Aorta (tissue), 5 donors: ENCODE results near the gene ANKS1B. TPM values are rescaled to one million over a fixed set of nuclear protein-coding genes. Genes with fewer than 3 reads are reported as not detected.

ENCODE experiments used
- ATAC-seq: fragments of 200-7000 bp; cut with Tn5 transposase; one replicate; pipeline ENCODE4 v1.9.1; 2022; ENCODE audit warnings: moderate library complexity; ENCODE audit not compliant: low FRiP score
- DNase-seq, 2 donors: peaks; one replicate each; pipeline ENCODE4 v3.0.0-alpha.2; 2020
- H3K27ac ChIP-seq, 2 donors: one replicate each; pipeline ENCODE4 v1.5.1; 2013; ENCODE audit warnings: low read length in 2 of 2, mild to moderate bottlenecking in 2 of 2, moderate library complexity in 2 of 2, control low read depth in 1 of 2, inconsistent platforms in 1 of 2, low read depth in 1 of 2
- H3K27me3 ChIP-seq, 2 donors: one replicate each; pipeline ENCODE4 v1.6.1; 2013; ENCODE audit warnings: control low read depth in 1 of 2, low read length in 1 of 2, mild to moderate bottlenecking in 1 of 2, moderate library complexity in 1 of 2; ENCODE audit not compliant: insufficient read depth in 2 of 2, control insufficient read depth in 1 of 2
- H3K36me3 ChIP-seq, 2 donors: one replicate each; pipeline ENCODE4 v1.6.1; 2013; ENCODE audit warnings: control low read depth in 1 of 2, low read length in 1 of 2, mild to moderate bottlenecking in 1 of 2; ENCODE audit not compliant: insufficient read depth in 2 of 2, control insufficient read depth in 1 of 2
- H3K4me1 ChIP-seq, 2 donors: one replicate each; pipeline ENCODE4 v1.6.1; 2013; ENCODE audit warnings: low read length in 2 of 2, control low read depth in 1 of 2, mild to moderate bottlenecking in 1 of 2, moderate library complexity in 1 of 2; ENCODE audit not compliant: insufficient read depth in 2 of 2, control insufficient read depth in 1 of 2
- H3K4me3 ChIP-seq, 2 donors: one replicate each; pipeline ENCODE4 v1.5.1; 2013; ENCODE audit warnings: low read length in 2 of 2, control low read depth in 1 of 2, mild to moderate bottlenecking in 1 of 2
- H3K9me3 ChIP-seq: one replicate; pipeline ENCODE4 v1.6.1; 2013; ENCODE audit warnings: mild to moderate bottlenecking, low read length; ENCODE audit not compliant: control insufficient read depth
- WGBS, 2 donors: extraction: QIAGEN DNeasy Blood & Tissue Kit; methylation state at CpG; one replicate each; pipeline ENCODE4 v1.1.7; 2013; 5-methylcytosine and 5-hydroxymethylcytosine counted together
- intact Hi-C, 2 donors: fragments of 100-400 bp; cut with DNase I; formaldehyde crosslinking; loops; one replicate each; pipeline versions ENCODE4 v1.14.2 to v1.15.0; 2022
- polyA plus RNA-seq, 2 donors: library from polyadenylated mRNA; stranded (reverse); fragments of 200-250 nt; gene quantifications; one replicate each; pipeline ENCODE4 v1.2.3, GENCODE V29; 2013
- total RNA-seq, 2 donors: library from RNA; stranded (reverse); fragmentation: NEBNext Ultra II Directional; extraction: Animal tissue kit (Norgen Biotek cat#: 25700); gene quantifications; one replicate each; pipeline ENCODE4 v1.2.1, GENCODE V29; 2021
- donor health status: healthy with polysubstance abuse.
- donor health status: Bipolar disorder and iron deficiency.
- donor health status: DM: no; HTN: no; CAD: no.
- donor health status: DM: no; HTN: no; CAD: no.
- donor health status: DM: yes; HTN: yes; CAD: no.

Gene ANKS1B
- total and polyA plus RNA-seq, 4 donors = 3.0 to 37.0 (median 17.8) TPM

DNA sequence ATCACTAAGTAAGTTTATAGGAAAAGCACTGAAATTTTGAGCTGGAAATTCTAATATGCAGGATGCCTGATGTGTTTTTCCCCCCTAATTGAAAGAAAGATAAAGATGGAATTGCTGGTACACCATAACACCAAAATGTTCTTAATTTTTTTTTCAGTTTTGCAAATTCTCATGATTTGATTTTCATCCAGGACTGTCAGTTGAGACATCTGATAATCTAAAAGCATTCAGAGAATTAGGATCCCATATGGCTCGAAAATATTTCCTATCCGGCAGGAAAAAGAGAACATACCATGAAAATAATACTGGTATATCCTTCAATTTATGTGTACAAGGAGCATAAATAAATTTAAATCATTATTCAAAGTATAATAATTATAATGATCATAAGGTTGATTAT is 887.6 kb downstream of the ANKS1B start:
- Histone ChIP-seq H3K9me3 (no peaks in the 10 kb centered on the region), H3K27me3 (no peaks in the 10 kb centered on the region), H3K36me3 (no peaks in the 10 kb centered on the region), H3K4me1 (peaks cover 0 to 1% of the 10 kb centered on the region in 2 donors), H3K4me3 (no peak overlapping the region), H3K27ac (no peak overlapping the region)
- intact Hi-C loops = no loop called here
- ATAC-seq (no peak), DNase-seq (no peak)
- WGBS, 2 donors = 90 to 92% methylated on average over 2 of the region's 2 CpGs

DNA sequence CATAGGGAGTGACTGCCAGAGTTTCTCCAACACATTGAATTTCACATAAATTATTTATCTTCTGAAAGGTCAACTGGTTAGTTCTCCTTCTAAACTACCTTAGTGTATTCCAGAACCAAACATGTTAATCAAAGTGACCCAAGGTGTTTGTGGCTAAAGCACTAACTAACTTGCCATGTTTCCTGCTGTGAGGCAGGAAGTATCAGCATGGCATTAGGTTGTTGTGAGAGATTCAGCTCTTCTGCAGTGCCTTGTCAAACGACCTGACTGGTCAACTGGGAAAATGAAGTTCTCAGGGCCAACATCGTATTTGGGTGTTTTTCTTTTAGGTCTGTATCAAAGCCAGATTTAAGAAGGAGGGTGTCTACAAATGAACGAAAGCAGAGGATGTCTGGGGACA is 891.6 kb downstream of the ANKS1B start:
- Histone ChIP-seq H3K4me3 (no peak overlapping the region), H3K27me3 (no peaks in the 10 kb centered on the region), H3K4me1 (no peaks in the 10 kb centered on the region), H3K36me3 (no peaks in the 10 kb centered on the region), H3K9me3 (no peaks in the 10 kb centered on the region), H3K27ac (no peak overlapping the region)
- ATAC-seq (no peak), DNase-seq (no peak)
- intact Hi-C loops = no loop called here
- WGBS, 2 donors = 40 to 42% methylated on average over 3 of the region's 3 CpGs

DNA sequence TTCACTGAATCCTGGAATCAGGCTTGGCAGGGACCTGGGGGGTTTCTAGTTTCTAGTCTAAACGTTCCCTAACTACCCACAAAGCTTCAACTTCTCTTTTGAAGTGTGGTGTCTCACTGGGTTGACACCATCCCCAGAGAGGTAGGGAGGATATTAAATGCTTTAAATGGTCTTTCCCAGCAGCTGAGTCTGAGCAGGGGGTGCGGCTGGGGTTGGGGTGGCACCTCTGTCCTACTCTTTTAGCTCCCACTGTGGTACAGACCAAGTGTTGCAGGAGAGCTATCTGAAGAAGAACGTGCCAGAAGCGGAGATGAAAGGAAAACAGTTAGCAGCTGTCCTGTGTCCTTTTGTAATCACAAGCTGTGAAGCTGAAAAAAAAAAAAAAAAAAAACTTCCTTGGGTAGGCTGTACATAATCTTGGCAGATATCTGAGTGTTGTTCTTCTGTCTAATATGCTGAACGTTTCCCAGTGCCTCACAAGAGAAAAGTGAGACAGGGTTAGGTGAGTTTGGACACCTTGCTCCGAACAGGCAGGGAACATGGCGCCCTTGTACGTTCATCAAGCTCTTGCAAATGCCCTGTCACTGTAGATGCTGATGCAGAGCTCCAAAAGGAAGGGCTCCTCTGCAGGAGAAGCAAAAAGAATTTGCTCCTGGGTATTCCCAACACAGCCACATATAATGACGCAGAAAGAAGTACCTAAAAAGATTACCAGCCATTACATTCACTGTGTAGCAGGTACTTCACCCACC is 892.5 kb downstream of the ANKS1B start:
- ATAC-seq = no peak

DNA sequence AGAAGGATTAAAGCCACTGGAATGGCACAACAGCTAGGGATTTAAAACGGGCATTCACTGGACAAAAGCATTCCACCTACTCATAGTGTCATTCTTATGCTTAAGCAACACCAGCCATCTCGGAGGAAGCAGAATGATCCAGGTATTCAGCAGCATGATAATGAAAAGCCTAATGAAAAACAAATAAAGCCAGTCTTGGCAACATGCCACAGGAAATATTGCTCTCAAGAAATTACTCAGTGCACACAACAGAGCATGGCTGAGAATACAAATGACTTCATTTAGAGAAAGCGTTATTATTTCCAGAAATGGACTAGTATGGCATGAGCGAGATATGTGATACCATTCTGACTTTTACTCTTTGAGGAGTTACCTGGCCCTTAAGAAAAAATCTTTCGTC is 897.5 kb downstream of the ANKS1B start:
- H3K4me1 ChIP-seq = peaks cover 0 to 6% of the 10 kb centered on the region in 2 donors
- no peak for ATAC-seq

More for the DNA sequence above, 892.5 kb downstream of the ANKS1B start:
- H3K9me3 ChIP-seq = no peaks in the 10 kb centered on the region
- 72 to 76% methylated on average over 9 of the region's 9 CpGs for WGBS, 2 donors
- no peak overlapping the region for H3K4me3 ChIP-seq
- no peaks in the 10 kb centered on the region for H3K27me3 ChIP-seq
- no peak for DNase-seq
- H3K27ac ChIP-seq = no peak overlapping the region
- peaks cover 0 to 6% of the 10 kb centered on the region in 2 donors for H3K4me1 ChIP-seq
- no peaks in the 10 kb centered on the region for H3K36me3 ChIP-seq
- intact Hi-C loops = no loop called here

DNA sequence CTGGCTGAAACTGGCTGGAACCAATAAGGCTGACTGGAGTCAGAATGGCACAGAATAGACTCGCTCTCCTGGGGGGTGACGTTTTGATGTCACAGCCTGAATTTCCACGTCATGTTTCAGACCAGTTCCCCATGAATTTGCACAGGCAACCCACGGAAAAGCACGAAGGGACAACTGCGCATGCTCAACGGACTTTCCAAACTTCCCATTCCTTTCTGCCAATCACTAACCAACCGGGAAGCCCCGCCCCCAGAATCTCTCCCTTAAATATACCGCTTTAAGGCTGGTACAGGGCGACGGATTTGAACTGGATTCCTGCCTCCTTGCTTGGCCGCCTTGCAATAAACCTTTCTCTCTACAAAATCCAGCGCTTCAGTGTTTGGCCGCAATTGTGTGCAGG is 904.9 kb downstream of the ANKS1B start:
- Histone ChIP-seq H3K4me3 (no peak overlapping the region), H3K36me3 (peaks cover 0 to 4% of the 10 kb centered on the region in 2 donors)

More for the DNA sequence above, 897.5 kb downstream of the ANKS1B start:
- 24 to 26% methylated on average over 5 of the region's 5 CpGs for WGBS, 2 donors
- no peak for DNase-seq
- Histone ChIP-seq H3K36me3 (peaks cover 0 to 4% of the 10 kb centered on the region in 2 donors), H3K27me3 (no peaks in the 10 kb centered on the region), H3K27ac (no peak overlapping the region), H3K9me3 (no peaks in the 10 kb centered on the region), H3K4me3 (no peak overlapping the region)
- intact Hi-C loops = no loop called here

DNA sequence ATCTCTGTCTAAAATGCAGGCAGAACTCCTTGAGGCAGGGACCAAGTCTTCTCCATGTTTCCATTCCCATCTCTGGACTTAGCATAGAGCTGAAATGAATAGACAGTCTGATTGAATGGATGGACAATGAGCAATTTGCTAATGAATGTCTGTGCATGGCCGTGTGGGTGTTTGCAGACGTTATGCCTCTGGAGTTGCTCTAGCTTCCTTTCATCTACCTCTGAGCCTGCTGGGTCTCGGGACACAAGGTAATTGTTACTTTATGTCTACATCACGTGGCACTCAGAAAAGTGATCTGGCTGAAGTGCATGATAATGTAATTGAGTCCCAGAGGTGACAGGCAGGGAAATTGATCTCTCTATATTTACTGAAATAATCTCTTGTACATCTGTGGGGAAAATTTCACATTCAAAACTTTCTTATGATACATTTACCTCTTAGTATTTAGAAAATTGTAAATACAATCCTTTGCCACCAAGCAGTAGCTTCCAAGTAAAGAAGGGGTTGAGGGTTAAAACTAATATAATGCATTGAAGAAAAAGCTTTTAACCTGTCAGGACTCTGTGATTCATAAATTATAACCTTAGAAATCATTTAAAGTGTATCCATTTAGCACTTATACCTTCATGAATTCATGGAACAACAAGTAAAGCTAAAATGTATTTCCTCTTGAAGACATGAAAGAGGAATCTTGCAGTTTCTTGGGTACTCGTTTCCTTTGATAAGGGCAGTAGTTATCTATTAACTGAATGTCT is 915.6 kb downstream of the ANKS1B start:
- no peaks in the 10 kb centered on the region for H3K9me3 ChIP-seq
- H3K4me1 ChIP-seq = no peaks in the 10 kb centered on the region
- ATAC-seq = no peak
- intact Hi-C loops = no loop called here
- H3K27ac ChIP-seq = no peak overlapping the region
- DNase-seq = no peak
- no peaks in the 10 kb centered on the region for H3K36me3 ChIP-seq
- H3K27me3 ChIP-seq = no peaks in the 10 kb centered on the region
- WGBS, 2 donors = 69 to 76% methylated on average over 5 of the region's 5 CpGs
- no peak overlapping the region for H3K4me3 ChIP-seq

More for the DNA sequence above, 904.9 kb downstream of the ANKS1B start:
- Histone ChIP-seq H3K27me3 (no peaks in the 10 kb centered on the region), H3K4me1 (no peaks in the 10 kb centered on the region), H3K27ac (no peak overlapping the region), H3K9me3 (no peaks in the 10 kb centered on the region)
- DNase-seq (no peak), ATAC-seq (no peak)
- intact Hi-C loops = no loop called here
- WGBS, 2 donors = 86 to 87% methylated on average over 15 of the region's 15 CpGs

DNA sequence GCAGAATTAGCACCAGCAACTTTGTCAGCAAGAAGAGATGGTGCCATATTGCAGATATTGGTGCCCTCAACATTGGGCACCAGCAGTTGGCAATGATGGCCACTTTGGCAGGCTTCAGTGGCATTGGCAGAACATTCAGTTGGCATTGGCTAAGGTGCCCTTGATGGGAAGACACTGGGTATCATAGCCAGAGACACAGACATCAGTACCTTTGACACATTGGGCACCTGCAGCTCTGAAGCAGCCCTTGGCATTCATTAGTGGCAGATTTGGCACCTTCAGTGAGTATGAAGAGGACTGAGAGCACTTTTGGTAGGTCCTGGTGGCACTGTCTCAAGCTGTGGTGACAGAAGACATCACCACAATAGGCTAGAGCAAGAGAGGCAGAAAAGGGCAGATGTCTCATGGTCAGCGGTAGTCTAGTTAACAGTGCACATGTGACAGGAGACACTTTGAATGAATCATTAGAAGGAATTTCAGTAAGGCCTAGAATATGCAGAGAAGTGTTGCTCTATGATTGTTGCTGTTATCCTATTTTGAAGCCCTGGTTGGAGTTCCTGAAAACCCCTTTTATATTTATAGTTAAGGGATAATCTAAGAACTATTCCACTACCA is 917.5 kb downstream of the ANKS1B start:
- no peaks in the 10 kb centered on the region for H3K36me3 ChIP-seq
- H3K9me3 ChIP-seq = no peaks in the 10 kb centered on the region
- H3K27me3 ChIP-seq = no peaks in the 10 kb centered on the region
- DNase-seq (no peak), ATAC-seq (no peak)
- WGBS, 2 donors = 88 to 89% methylated on average over 1 of the region's 1 CpG
- H3K4me1 ChIP-seq = no peaks in the 10 kb centered on the region
- intact Hi-C loops = no loop called here
- no peak overlapping the region for H3K27ac ChIP-seq
- H3K4me3 ChIP-seq = no peak overlapping the region

DNA sequence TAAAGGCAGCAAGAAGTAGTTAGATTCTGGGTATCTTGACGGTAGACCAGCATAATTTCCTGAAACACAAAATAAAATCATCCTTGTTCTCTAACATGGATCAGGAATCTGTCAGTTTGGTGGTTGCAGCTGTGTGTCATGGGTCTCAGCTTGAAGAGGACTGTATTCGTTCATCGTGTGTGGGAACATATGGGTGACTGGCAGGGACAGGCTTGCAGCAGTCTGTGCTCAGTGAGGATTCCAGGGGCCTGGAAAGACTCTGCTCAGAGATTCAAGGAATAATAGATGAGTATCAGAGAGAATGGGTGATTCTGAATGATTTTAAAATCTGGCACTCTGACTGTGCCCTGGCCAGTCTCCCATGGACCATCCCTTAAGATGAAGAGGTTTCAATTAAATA is 918.0 kb downstream of the ANKS1B start:
- Histone ChIP-seq H3K27me3 (no peaks in the 10 kb centered on the region), H3K4me1 (no peaks in the 10 kb centered on the region), H3K4me3 (no peak overlapping the region), H3K27ac (no peak overlapping the region), H3K9me3 (no peaks in the 10 kb centered on the region), H3K36me3 (no peaks in the 10 kb centered on the region)
- ATAC-seq (no peak), DNase-seq (no peak)
- WGBS, 2 donors = 89 to 90% methylated on average over 3 of the region's 3 CpGs
- intact Hi-C loops = no loop called here
